HCT116 (cell line): ENCODE measurements around the gene ATXN7L1. TPM values are rescaled to one million over a fixed set of nuclear protein-coding genes. Genes with fewer than 3 reads are reported as not detected.

ENCODE experiments used
- ATAC-seq: fragments of 200-7000 bp; cut with Tn5 transposase; 2 replicates; pipeline ENCODE4 v1.9.1; 2020; ENCODE audit warnings: mild to moderate bottlenecking, moderate library complexity
- BruUV-seq: library from RNA; stranded (reverse); fragments of 400-500 nt; replicated peaks from 2 replicates; lab custom pipeline; 2021; lab: Mats Ljungman, UMichigan
- CTCF ChIA-PET: fragments of 300-600 bp; sonication (Branson Sonifier 250); formaldehyde crosslinking; loops from one replicate; lab custom pipeline; 2021; ENCODE audit warnings: antibody characterized with exemption; lab: Charles Lee
- POLR2A ChIA-PET: fragments of 300-600, 350-600 bp; sonication (Branson Sonifier 250); formaldehyde crosslinking; loops from one replicate; lab custom pipeline; 2021; ENCODE audit warnings: antibody characterized with exemption; lab: Charles Lee
- RAD21 ChIA-PET, 2 experiments: fragments of 300-600 bp; sonication (Branson Sonifier 250); formaldehyde crosslinking; loops; one replicate each; lab custom pipeline; 2023; ENCODE audit warnings: low total read pairs in 2 of 2; ENCODE audit not compliant: uncharacterized antibody in 2 of 2, unreplicated experiment in 2 of 2, low non-redundant PET in 1 of 2; lab: Charles Lee
- DNase-seq: peaks from one replicate; pipeline ENCODE4 v3.0.0-alpha.2; 2010; ENCODE audit warnings: low read depth, low spot score
- H2AFZ ChIP-seq: fragments of 200-600 bp; shearing (Covaris generic), sonication (generic); 2 replicates; pipeline ENCODE4 v1.6.1; 2017; ENCODE audit warnings: low read depth, mixed run types, mixed read lengths, antibody characterized with exemption, low read length; ENCODE audit not compliant: poor library complexity, severe bottlenecking
- H3K27ac ChIP-seq: 2 replicates; pipeline ENCODE4 v1.5.1; 2012; ENCODE audit warnings: low read depth, low read length
- H3K27me3 ChIP-seq: fragments of 200-600 bp; sonication (generic); 2 replicates; pipeline ENCODE4 v1.6.1; 2016; ENCODE audit warnings: mixed run types, low read length, mixed read lengths; ENCODE audit not compliant: insufficient read depth
- H3K36me3 ChIP-seq, 2 experiments: fragments of 200-500 bp in 1 of 2; fragments of 200-600 bp in 1 of 2; sonication (Bioruptor generic) in 1 of 2; sonication (generic) in 1 of 2; 2 replicates each; pipeline versions ENCODE4 v1.5.1 to v1.6.1; 2014 to 2016; ENCODE audit warnings: low read length in 2 of 2, inconsistent platforms in 1 of 2, mixed read lengths in 1 of 2, mixed run types in 1 of 2; ENCODE audit not compliant: insufficient read depth in 2 of 2, control insufficient read depth in 1 of 2
- H3K4me1 ChIP-seq, 2 experiments: fragments of 200-600 bp in 1 of 2; sonication (generic) in 1 of 2; 2 replicates each; pipeline versions ENCODE4 v1.5.1 to v1.6.1; 2012 to 2017; ENCODE audit warnings: low read length in 2 of 2, inconsistent platforms in 1 of 2, mild to moderate bottlenecking in 1 of 2, mixed read lengths in 1 of 2, mixed run types in 1 of 2, moderate library complexity in 1 of 2; ENCODE audit not compliant: insufficient read depth in 2 of 2, control insufficient read depth in 1 of 2
- H3K4me2 ChIP-seq: fragments of 200-600 bp; sonication (generic); 2 replicates; pipeline ENCODE4 v1.6.1; 2017; ENCODE audit warnings: mixed run types, low read length, mixed read lengths
- H3K4me3 ChIP-seq, 2 experiments: fragments of 200-600 bp in 1 of 2; sonication (generic) in 1 of 2; replicated peaks in 1 of 2; 2 replicates each; pipeline ENCODE4 v1.5.1; 2011 to 2016; ENCODE audit warnings: low read length in 2 of 2, control low read depth in 1 of 2, low read depth in 1 of 2, mild to moderate bottlenecking in 1 of 2, mixed read lengths in 1 of 2, mixed run types in 1 of 2
- H3K79me2 ChIP-seq: fragments of 200-600 bp; sonication (generic); 2 replicates; pipeline ENCODE4 v1.6.1; 2017; ENCODE audit warnings: mild to moderate bottlenecking, mixed run types, low read length, moderate library complexity, mixed read lengths; ENCODE audit not compliant: insufficient read depth
- H3K9ac ChIP-seq: fragments of 200-600 bp; sonication (generic); 2 replicates; pipeline ENCODE4 v1.6.1; 2016; ENCODE audit warnings: low read length, mixed read lengths
- H3K9me2 ChIP-seq: fragments of 200-600 bp; sonication (generic), shearing (Covaris generic); 2 replicates; pipeline ENCODE4 v1.6.1; 2017; ENCODE audit warnings: mixed run types, mild to moderate bottlenecking, moderate library complexity; ENCODE audit not compliant: insufficient read depth
- H3K9me3 ChIP-seq, 2 experiments: fragments of 200-500 bp in 1 of 2; fragments of 200-600 bp in 1 of 2; sonication (Bioruptor generic) in 1 of 2; sonication (generic) in 1 of 2; 2 replicates each; pipeline ENCODE4 v1.6.1; 2014 to 2017; ENCODE audit warnings: low read length in 2 of 2, mixed read lengths in 2 of 2, inconsistent platforms in 1 of 2, low read depth in 1 of 2, mild to moderate bottlenecking in 1 of 2, mixed run types in 1 of 2, moderate library complexity in 1 of 2; ENCODE audit not compliant: control insufficient read depth in 1 of 2, insufficient read depth in 1 of 2
- H4K20me1 ChIP-seq: fragments of 200-600 bp; sonication (generic), shearing (Covaris generic); 2 replicates; pipeline ENCODE4 v1.6.1; 2017; ENCODE audit warnings: mixed run types, mild to moderate bottlenecking, moderate library complexity; ENCODE audit not compliant: insufficient read depth
- CEBPB ChIP-seq: IDR thresholded peaks from 2 replicates; pipeline ENCODE4 v1.6.1; 2012; ENCODE audit warnings: low read depth
- EGR1 ChIP-seq: IDR thresholded peaks from 2 replicates; pipeline ENCODE4 v1.6.1; 2012; ENCODE audit warnings: low read depth
- EZH2 ChIP-seq: fragments of 200-600 bp; sonication (generic); IDR thresholded peaks from 2 replicates; pipeline ENCODE4 v1.6.1; 2017; ENCODE audit warnings: antibody characterized with exemption, mixed run types
- EZH2phosphoT487 ChIP-seq: fragments of 200-600 bp; IDR thresholded peaks from 2 replicates; pipeline ENCODE4 v1.6.1; 2018; ENCODE audit warnings: antibody characterized with exemption, borderline replicate concordance
- POLR2A ChIP-seq: IDR thresholded peaks from 2 replicates; pipeline ENCODE4 v1.7.0; 2011; ENCODE audit warnings: borderline replicate concordance; ENCODE audit not compliant: insufficient read depth, insufficient read length; ENCODE audit errors: extremely low read depth
- RAD21 ChIP-seq: IDR thresholded peaks from 2 replicates; pipeline ENCODE4 v1.6.1; 2012; ENCODE audit warnings: low read depth, mild to moderate bottlenecking
- REST ChIP-seq: IDR thresholded peaks from 2 replicates; pipeline ENCODE4 v1.6.1; 2012; ENCODE audit warnings: low read depth
- SP1 ChIP-seq: IDR thresholded peaks from 2 replicates; pipeline ENCODE4 v1.6.1; 2012; ENCODE audit warnings: low read depth
- SRF ChIP-seq: IDR thresholded peaks from 2 replicates; pipeline ENCODE4 v1.6.1; 2012; ENCODE audit warnings: low read depth
- TCF7L2 ChIP-seq: IDR thresholded peaks from 2 replicates; pipeline ENCODE4 v1.7.0; 2011; ENCODE audit warnings: borderline replicate concordance, inconsistent platforms; ENCODE audit not compliant: insufficient read depth, insufficient read length; ENCODE audit errors: extremely low read depth
- YY1 ChIP-seq: IDR thresholded peaks from 2 replicates; pipeline ENCODE4 v1.6.1; 2011; ENCODE audit warnings: low read length, low read depth, moderate library complexity, mild to moderate bottlenecking; ENCODE audit not compliant: insufficient replicate concordance; ENCODE audit errors: extremely low read depth
- ZFX ChIP-seq: fragments of 450-650 bp; IDR thresholded peaks from 2 replicates; pipeline ENCODE4 v1.6.1; 2017
- ZNF274 ChIP-seq: fragments of 200-500 bp; sonication (Bioruptor generic); IDR thresholded peaks from 2 replicates; pipeline ENCODE4 v1.6.1; 2014; ENCODE audit warnings: mild to moderate bottlenecking, low read depth, low read length, inconsistent platforms
- intact Hi-C: fragments of 100-400 bp; cut with micrococcal nuclease; formaldehyde crosslinking; loops from 2 replicates; pipeline ENCODE4 v1.10.0; 2022
- total RNA-seq: library from RNA; stranded (reverse); gene quantifications from one replicate; pipeline ENCODE4 v1.2.1, GENCODE V29; 2021; ENCODE audit not compliant: unreplicated experiment
- TF ChIP-seq, protein P1 (sequence below): IDR thresholded peaks from 2 replicates; pipeline ENCODE4 v1.6.1; 2012

ATXN7L1 gene
- total RNA-seq, 1 experiment from 2014 or later: 11.5 TPM

DNA sequence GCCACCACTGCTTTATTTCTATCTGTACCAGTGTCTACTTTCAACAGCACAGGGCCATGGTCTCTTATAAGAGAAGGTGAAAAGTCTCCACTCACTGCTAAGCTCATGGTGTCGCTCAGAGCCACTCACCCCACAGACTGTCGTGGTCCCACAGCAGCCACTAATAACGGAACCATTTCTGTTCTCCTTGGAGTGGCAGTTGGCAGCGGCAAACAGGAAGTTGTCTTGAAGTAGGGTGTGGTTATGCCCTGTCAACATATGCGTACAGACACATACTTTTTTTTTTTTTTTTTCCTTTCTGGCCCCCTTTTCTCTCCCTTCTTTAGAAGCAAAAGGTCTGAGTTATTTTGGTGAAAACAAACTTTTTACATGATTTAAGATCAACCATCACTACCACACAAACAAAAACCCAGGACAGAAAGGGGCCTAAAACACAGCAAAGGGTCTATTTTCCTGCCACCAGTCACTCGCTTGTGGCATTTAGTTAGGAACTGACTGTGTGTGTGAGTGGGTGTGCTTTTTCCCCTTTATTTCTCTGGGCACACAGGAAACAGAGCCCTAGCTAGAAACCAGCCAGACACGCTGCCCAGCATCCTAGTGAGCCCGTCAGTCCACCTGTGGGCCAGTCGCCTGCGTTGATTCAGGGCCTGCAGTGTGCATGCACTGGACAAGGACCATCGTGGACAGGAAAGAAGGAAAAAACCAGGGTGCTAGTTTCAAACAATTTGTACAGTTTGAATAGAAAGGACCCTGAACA is 198.4 kb downstream of the ATXN7L1 start:
- no peak for DNase-seq
- BruUV-seq: no TSS peak
- RAD21 ChIA-PET: no interaction called here

GRCh38 chr7:105677410-105677730 is 199.0 kb downstream of the ATXN7L1 start:
- Histone ChIP-seq H3K4me3 (no peak overlapping the region), H3K27ac (no peak overlapping the region), H3K4me1 (peaks cover 0 to 2% of the 10 kb centered on the region in 2 experiments; a peak in 1 of 4 replicates), H3K27me3 (no peaks in the 10 kb centered on the region), H3K36me3 (no peaks in the 10 kb centered on the region), H3K9ac (no peak overlapping the region), H3K79me2 (no peaks in the 10 kb centered on the region), H4K20me1 (no peaks in the 10 kb centered on the region), H3K4me2 (no peak overlapping the region), H3K9me3 (no peaks in the 10 kb centered on the region), H3K9me2 (no peaks in the 10 kb centered on the region), H2AFZ (no peak overlapping the region)
- ATAC-seq (no peak), DNase-seq (no peak)
- BruUV-seq: no TSS peak
- TF ChIP-seq ZFX: no peak
- no peak for TF ChIP-seq ZNF274
- no peak for TF ChIP-seq SRF
- no peak for TF ChIP-seq TCF7L2
- TF ChIP-seq, protein P1, sequence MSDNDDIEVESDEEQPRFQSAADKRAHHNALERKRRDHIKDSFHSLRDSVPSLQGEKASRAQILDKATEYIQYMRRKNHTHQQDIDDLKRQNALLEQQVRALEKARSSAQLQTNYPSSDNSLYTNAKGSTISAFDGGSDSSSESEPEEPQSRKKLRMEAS: no peak
- TF ChIP-seq EZH2: no peak
- no peak for TF ChIP-seq CEBPB
- TF ChIP-seq RAD21: no peak
- TF ChIP-seq EGR1: no peak
- no peak for TF ChIP-seq POLR2A
- TF ChIP-seq REST: no peak
- TF ChIP-seq EZH2phosphoT487: no peak
- no peak for TF ChIP-seq YY1
- no peak for TF ChIP-seq SP1
- RAD21 ChIA-PET: no interaction called here
- POLR2A ChIA-PET: no interaction called here
- CTCF ChIA-PET: no interaction called here
- intact Hi-C loops: no loop called here

More for the DNA sequence above, 198.4 kb downstream of the ATXN7L1 start:
- no peak overlapping the region for H3K9ac ChIP-seq
- peaks cover 0 to 2% of the 10 kb centered on the region in 2 experiments; a peak in 1 of 4 replicates for H3K4me1 ChIP-seq
- H3K27me3 ChIP-seq: no peaks in the 10 kb centered on the region
- no peak overlapping the region for H2AFZ ChIP-seq
- ChIA-PET CTCF (no interaction called here), POLR2A (no interaction called here)
- no peaks in the 10 kb centered on the region for H3K36me3 ChIP-seq
- H3K79me2 ChIP-seq: no peaks in the 10 kb centered on the region
- ATAC-seq: no peak
- H3K27ac ChIP-seq: no peak overlapping the region
- H3K4me2 ChIP-seq: no peak overlapping the region
- no peaks in the 10 kb centered on the region for H3K9me3 ChIP-seq
- intact Hi-C loops: no loop called here
- no peaks in the 10 kb centered on the region for H4K20me1 ChIP-seq
- TF ChIP-seq SP1: no peak
- TF ChIP-seq YY1: no peak
- no peaks in the 10 kb centered on the region for H3K9me2 ChIP-seq
- no peak overlapping the region for H3K4me3 ChIP-seq
